ENCODE results near the gene TNS3. TPM values are rescaled to one million over a fixed set of nuclear protein-coding genes. Genes with fewer than 3 reads are reported as not detected.

The TNS3 gene
- total and polyA plus RNA-seq, 2 donors (not counting 3 experiments of a cell fraction or from before 2014, with no cell fraction given), result 10.4 to 45.1 TPM

DNA sequence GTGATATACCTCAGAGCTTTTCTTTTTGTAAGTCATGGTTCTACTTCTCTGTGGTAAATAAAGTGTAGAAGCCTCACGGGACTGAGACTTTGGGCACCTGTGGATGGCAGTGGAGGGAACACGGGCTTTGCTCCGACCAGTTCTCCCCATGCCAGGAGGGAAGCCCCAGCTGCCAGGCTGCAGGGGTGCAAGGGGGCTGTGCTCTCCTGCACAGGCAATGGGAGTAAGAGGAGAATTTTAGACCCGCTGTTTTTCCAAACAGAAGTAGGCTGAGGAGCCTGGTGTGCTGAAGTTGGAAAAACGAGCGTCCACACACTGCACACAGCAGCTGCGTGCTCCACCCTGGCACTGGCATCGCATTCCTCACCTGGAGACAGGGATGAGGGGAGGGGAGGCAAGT, 282.4 kb downstream of the TNS3 start:
- DNase-seq (ENCODE audit: low read depth, low spot score) (no peak), FAIRE-seq (no peak)
- no peak overlapping the region for H2AFZ ChIP-seq (ENCODE audit: low read depth, low read length)
- TF ChIP-seq GATA2 (IDR thresholded peaks at IDR 0.05; ENCODE audit: insufficient read depth, insufficient read length, low read depth, low read length) (no peak), MYC (IDR thresholded peaks at IDR 0.05; ENCODE audit: low read depth, low read length) (no peak), FOS (IDR thresholded peaks at IDR 0.05; ENCODE audit: borderline replicate concordance, insufficient read depth, low read length) (no peak)
- H3K9me3 ChIP-seq (replicated peaks; ENCODE audit: control insufficient read depth, insufficient read depth, low read length), result no peaks in the 10 kb centered on the region
- POLR2A ChIA-PET, result no interaction called here
- H3K9ac ChIP-seq (replicated peaks; ENCODE audit: extremely low read depth, insufficient read depth, low read length), result no peak overlapping the region
- H4K20me1 ChIP-seq (replicated peaks; ENCODE audit: control insufficient read depth, extremely low read depth, insufficient read depth, low read length), result no peaks in the 10 kb centered on the region
- no peaks in the 10 kb centered on the region for H3K4me1 ChIP-seq (ENCODE audit: control insufficient read depth, extremely low read depth, insufficient read depth, low read length)
- no peak overlapping the region for H3K4me3 ChIP-seq (replicated peaks in 1 of 3; ENCODE audit: insufficient read depth in 1 of 3, low read depth in 1 of 3, low read length in 3 of 3)
- dilution Hi-C loops (cut with MboI; ENCODE audit: extremely low pct_ligation_motif_present, low sequenced_read_pairs) (no loop called here), intact Hi-C loops (cut with micrococcal nuclease) (no loop called here)
- H3K36me3 ChIP-seq (ENCODE audit: control insufficient read depth in 2 of 2, extremely low read depth in 1 of 2, insufficient read depth in 2 of 2, low read length in 2 of 2), result peaks cover 0 to 8% of the 10 kb centered on the region in 2 experiments
- no peaks in the 10 kb centered on the region for H3K27me3 ChIP-seq (ENCODE audit: control insufficient read depth in 2 of 2, insufficient read depth in 2 of 2, low read length in 2 of 2)
- no peak overlapping the region for H3K4me2 ChIP-seq (ENCODE audit: insufficient read depth, low read length)
- CTCF ChIA-PET, result interaction anchor here (0.8 to 2.0 kb wide), 3 partner anchors 12 to 520 kb away, joined by 3 to 7 read pairs (median 4); no protein-coding TSS in a partner anchor
- H3K79me2 ChIP-seq (ENCODE audit: control insufficient read depth, insufficient read depth, low read length), result no peaks in the 10 kb centered on the region
- BruUV-seq (replicated peaks), result no TSS peak
- H3K9me1 ChIP-seq (replicated peaks; ENCODE audit: control insufficient read depth, extremely low read depth, insufficient read depth, low read length), result no peaks in the 10 kb centered on the region
- no peak overlapping the region for H3K27ac ChIP-seq (ENCODE audit: insufficient read depth, low read depth, low read length)

GRCh38 chr7:47298636-47299035, 283.3 kb downstream of the TNS3 start:
- peaks cover 0 to 8% of the 10 kb centered on the region in 2 experiments for H3K36me3 ChIP-seq (ENCODE audit: control insufficient read depth in 2 of 2, extremely low read depth in 1 of 2, insufficient read depth in 2 of 2, low read length in 2 of 2)
- no peaks in the 10 kb centered on the region for H4K20me1 ChIP-seq (replicated peaks; ENCODE audit: control insufficient read depth, extremely low read depth, insufficient read depth, low read length)
- dilution Hi-C loops (cut with MboI; ENCODE audit: extremely low pct_ligation_motif_present, low sequenced_read_pairs), result no loop called here
- H2AFZ ChIP-seq (ENCODE audit: low read depth, low read length), result no peak overlapping the region
- H3K79me2 ChIP-seq (ENCODE audit: control insufficient read depth, insufficient read depth, low read length), result no peaks in the 10 kb centered on the region
- intact Hi-C loops (cut with micrococcal nuclease), result no loop called here
- H3K9me1 ChIP-seq (replicated peaks; ENCODE audit: control insufficient read depth, extremely low read depth, insufficient read depth, low read length), result no peaks in the 10 kb centered on the region
- no peak for TF ChIP-seq JUN (IDR thresholded peaks at IDR 0.05; ENCODE audit: borderline replicate concordance, insufficient read depth, insufficient read length, low read depth)
- TF ChIP-seq GATA2 (IDR thresholded peaks at IDR 0.05; ENCODE audit: insufficient read depth, insufficient read length, low read depth, low read length), result no peak
- TF ChIP-seq POLR2A (IDR thresholded peaks at IDR 0.05; ENCODE audit: low read depth, low read length), result no peak
- no peak for TF ChIP-seq POLR2AphosphoS5 (IDR thresholded peaks at IDR 0.05; ENCODE audit: insufficient read depth, low read depth, low read length)
- TF ChIP-seq, protein P1, sequence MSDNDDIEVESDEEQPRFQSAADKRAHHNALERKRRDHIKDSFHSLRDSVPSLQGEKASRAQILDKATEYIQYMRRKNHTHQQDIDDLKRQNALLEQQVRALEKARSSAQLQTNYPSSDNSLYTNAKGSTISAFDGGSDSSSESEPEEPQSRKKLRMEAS (IDR thresholded peaks at IDR 0.05; ENCODE audit: insufficient read depth, insufficient read length), result no peak
- no peak for TF ChIP-seq MYC (IDR thresholded peaks at IDR 0.05; ENCODE audit: low read depth, low read length)
- TF ChIP-seq EZH2 (IDR thresholded peaks at IDR 0.05; ENCODE audit: borderline replicate concordance, low read depth, low read length, severe bottlenecking), result no peak
- no peak for TF ChIP-seq FOS (IDR thresholded peaks at IDR 0.05; ENCODE audit: borderline replicate concordance, insufficient read depth, low read length)
- no peaks in the 10 kb centered on the region for H3K27me3 ChIP-seq (ENCODE audit: control insufficient read depth in 2 of 2, insufficient read depth in 2 of 2, low read length in 2 of 2)
- H3K4me3 ChIP-seq (replicated peaks in 1 of 3; ENCODE audit: insufficient read depth in 1 of 3, low read depth in 1 of 3, low read length in 3 of 3), result no peak overlapping the region
- H3K9me3 ChIP-seq (replicated peaks; ENCODE audit: control insufficient read depth, insufficient read depth, low read length), result no peaks in the 10 kb centered on the region
- no TSS peak for BruUV-seq (replicated peaks)
- DNase-seq (ENCODE audit: low read depth, low spot score), result no peak
- H3K4me2 ChIP-seq (ENCODE audit: insufficient read depth, low read length), result no peak overlapping the region
- ChIA-PET CTCF (interaction anchor here (0.8 to 2.0 kb wide), 3 partner anchors 11 to 521 kb away, joined by 3 to 7 read pairs (median 4); no protein-coding TSS in a partner anchor), POLR2A (interaction anchor here (0.6 kb wide), 1 partner anchor 557 kb away, joined by 5 read pairs; no protein-coding TSS in a partner anchor)
- no peak overlapping the region for H3K27ac ChIP-seq (ENCODE audit: insufficient read depth, low read depth, low read length)
- FAIRE-seq, result no peak
- H3K9ac ChIP-seq (replicated peaks; ENCODE audit: extremely low read depth, insufficient read depth, low read length), result no peak overlapping the region
- H3K4me1 ChIP-seq (ENCODE audit: control insufficient read depth, extremely low read depth, insufficient read depth, low read length), result no peaks in the 10 kb centered on the region

Measured in endothelial cell of umbilical vein (primary cell).